PC-3 (cell line): ENCODE measurements around the gene BPI. TPM values are rescaled to one million over a fixed set of nuclear protein-coding genes. Genes with fewer than 3 reads are reported as not detected.
A peak's percentile ranks its signal among the peaks of the same experiment; 100 is the strongest.

Source experiments
- ATAC-seq: fragments of 200-7000 bp; cut with Tn5 transposase; 2 replicates; pipeline ENCODE4 v1.9.1; 2020; ENCODE audit warnings: mild to moderate bottlenecking, moderate library complexity
- BruUV-seq: library from RNA; stranded (reverse); fragments of 400-500 nt; replicated peaks from 2 replicates; lab custom pipeline; 2021; lab: Mats Ljungman, UMichigan
- CTCF ChIA-PET: fragments of 300-600 bp; sonication (Branson Sonifier 250); formaldehyde crosslinking; loops from one replicate; lab custom pipeline; 2022; ENCODE audit warnings: antibody characterized with exemption; lab: Charles Lee
- POLR2A ChIA-PET: fragments of 300-600 bp; sonication (Branson Sonifier 250); formaldehyde crosslinking; loops from one replicate; lab custom pipeline; 2022; ENCODE audit warnings: antibody characterized with exemption; ENCODE audit not compliant: unreplicated experiment; lab: Charles Lee
- DNase-seq: peaks from one replicate; pipeline ENCODE4 v3.0.0-alpha.2; 2015
- H2AFZ ChIP-seq: fragments of 300-600 bp; sonication (generic); 2 replicates; pipeline ENCODE4 v1.6.0; 2016; ENCODE audit warnings: antibody characterized with exemption, low read length
- H3F3A ChIP-seq: fragments of 300-600 bp; sonication (generic); one replicate; pipeline ENCODE4 v1.6.0; 2017; ENCODE audit warnings: antibody characterized with exemption, low read length, control low read depth, mild to moderate bottlenecking; ENCODE audit not compliant: unreplicated experiment
- H3K27ac ChIP-seq: fragments of 300-600 bp; sonication (generic); 2 replicates; pipeline ENCODE4 v1.5.1; 2016; ENCODE audit warnings: mild to moderate bottlenecking, low read length
- H3K27me3 ChIP-seq: fragments of 300-600 bp; sonication (generic); 2 replicates; pipeline ENCODE4 v1.6.1; 2016; ENCODE audit warnings: low read length, mixed read lengths
- H3K36me3 ChIP-seq: fragments of 300-600 bp; sonication (generic); 2 replicates; pipeline ENCODE4 v1.6.1; 2016; ENCODE audit warnings: low read depth, mixed run types, low read length, mixed read lengths
- H3K4me1 ChIP-seq: fragments of 300-600 bp; sonication (generic); 2 replicates; pipeline ENCODE4 v1.5.1; 2016; ENCODE audit warnings: low read length; ENCODE audit not compliant: insufficient read depth
- H3K4me2 ChIP-seq: fragments of 300-600 bp; sonication (generic); 2 replicates; pipeline ENCODE4 v1.6.0; 2016; ENCODE audit warnings: low read length
- H3K4me3 ChIP-seq: fragments of 300-600 bp; sonication (generic); 2 replicates; pipeline ENCODE4 v1.5.1; 2016; ENCODE audit warnings: mild to moderate bottlenecking, low read length, mixed read lengths
- H3K79me2 ChIP-seq: fragments of 300-600 bp; sonication (generic); 2 replicates; pipeline ENCODE4 v1.6.1; 2017; ENCODE audit warnings: low read length, mixed read lengths
- H3K9ac ChIP-seq: fragments of 300-600 bp; sonication (generic); 2 replicates; pipeline ENCODE4 v1.6.0; 2016; ENCODE audit warnings: mild to moderate bottlenecking, low read length
- H3K9me2 ChIP-seq: fragments of 300-600 bp; sonication (generic); replicated peaks from 2 replicates; pipeline ENCODE4 v1.6.1; 2016; ENCODE audit warnings: mixed run types, low read length, mixed read lengths
- H3K9me3 ChIP-seq: fragments of 300-600 bp; sonication (generic); 2 replicates; pipeline ENCODE4 v1.6.1; 2016; ENCODE audit warnings: low read length, mixed read lengths
- H4K20me1 ChIP-seq: fragments of 300-600 bp; sonication (generic); 2 replicates; pipeline ENCODE4 v1.6.1; 2016; ENCODE audit warnings: low read length, mixed read lengths
- EZH2 ChIP-seq: fragments of 300-600 bp; sonication (generic); IDR thresholded peaks from one replicate; pipeline ENCODE4 v1.6.1; 2017; ENCODE audit warnings: antibody characterized with exemption, mild to moderate bottlenecking, low read length; ENCODE audit not compliant: unreplicated experiment
- EZH2phosphoT487 ChIP-seq: fragments of 300-600 bp; sonication (generic); IDR thresholded peaks from 2 replicates; pipeline ENCODE4 v1.6.1; 2018; ENCODE audit warnings: mild to moderate bottlenecking, antibody characterized with exemption, low read length, borderline replicate concordance
- intact Hi-C: fragments of 100-400 bp; cut with micrococcal nuclease; formaldehyde crosslinking; loops from 2 replicates; pipeline ENCODE4 v1.9.0; 2023
- total RNA-seq: library from RNA; depleted of rRNA; stranded (reverse); fragments of >200 nt; gene quantifications from 2 replicates; pipeline ENCODE4 v1.2.3, GENCODE V29; 2014
- TF ChIP-seq, protein P1 (sequence below): fragments of 300-600 bp; sonication (generic); conservative IDR thresholded peaks from 2 replicates; pipeline ENCODE4 v1.5.1; 2017; ENCODE audit warnings: antibody characterized with exemption, low read depth, mild to moderate bottlenecking, low read length

The BPI gene
- total RNA-seq, 1 experiment from 2014 or later, result not detected

DNA sequence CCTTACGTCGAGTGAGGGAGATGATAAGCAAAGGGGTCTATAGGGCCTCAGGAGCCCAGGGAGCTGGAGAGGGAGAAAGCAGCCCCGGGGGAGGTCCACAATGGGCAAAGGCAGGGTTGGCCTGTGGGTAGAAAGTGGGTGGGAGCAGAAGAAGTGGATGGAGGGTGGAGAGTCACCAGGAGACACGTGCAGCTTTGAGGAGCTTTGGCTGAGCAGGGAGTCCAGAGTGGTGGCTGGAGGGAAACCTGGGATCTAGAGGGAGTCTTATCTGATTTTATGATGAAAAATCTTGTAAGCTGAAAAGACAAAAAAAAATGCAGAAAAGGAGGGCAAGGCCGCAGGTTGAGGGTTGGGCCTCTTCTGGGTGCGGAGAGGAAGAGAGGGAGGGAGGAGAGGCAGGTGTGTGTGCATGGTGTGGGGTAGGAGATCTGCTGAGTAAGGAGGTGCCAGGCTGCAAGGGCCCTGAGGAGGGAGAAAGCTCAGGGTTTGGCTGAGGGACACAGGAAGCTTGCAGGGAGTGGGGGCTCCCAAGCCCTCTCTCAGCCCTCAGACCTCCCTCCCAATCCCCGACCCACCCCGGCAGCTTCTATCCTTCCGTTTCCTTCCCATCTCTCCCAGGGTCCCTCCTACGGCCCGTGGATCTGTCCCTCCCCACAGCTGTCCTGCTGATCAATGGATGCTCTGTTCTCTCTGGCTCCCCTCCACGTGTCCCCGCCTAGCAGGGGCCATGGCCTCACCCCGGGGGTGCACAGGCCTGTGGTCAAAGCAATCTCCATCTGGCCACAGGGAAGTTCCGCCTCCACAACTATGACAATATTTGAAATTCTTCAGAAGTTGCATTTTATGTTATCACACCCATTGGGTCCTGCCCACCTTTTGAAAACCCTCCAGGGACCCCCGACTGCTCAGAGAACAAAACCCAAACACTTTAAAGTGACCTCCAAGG is 17.1 kb upstream of the BPI start:
- Histone ChIP-seq H3K36me3 (no peaks in the 10 kb centered on the region), H3F3A (no peaks in the 10 kb centered on the region), H3K9me3 (no peaks in the 10 kb centered on the region), H3K4me2 (no peak overlapping the region), H3K9me2 (no peaks in the 10 kb centered on the region), H3K27ac (no peak overlapping the region), H3K27me3 (no peaks in the 10 kb centered on the region), H3K79me2 (no peaks in the 10 kb centered on the region), H2AFZ (no peak overlapping the region), H4K20me1 (no peaks in the 10 kb centered on the region), H3K4me1 (no peaks in the 10 kb centered on the region), H3K4me3 (no peak overlapping the region), H3K9ac (no peak overlapping the region)
- intact Hi-C loops, result no loop called here
- TF ChIP-seq, protein P1, sequence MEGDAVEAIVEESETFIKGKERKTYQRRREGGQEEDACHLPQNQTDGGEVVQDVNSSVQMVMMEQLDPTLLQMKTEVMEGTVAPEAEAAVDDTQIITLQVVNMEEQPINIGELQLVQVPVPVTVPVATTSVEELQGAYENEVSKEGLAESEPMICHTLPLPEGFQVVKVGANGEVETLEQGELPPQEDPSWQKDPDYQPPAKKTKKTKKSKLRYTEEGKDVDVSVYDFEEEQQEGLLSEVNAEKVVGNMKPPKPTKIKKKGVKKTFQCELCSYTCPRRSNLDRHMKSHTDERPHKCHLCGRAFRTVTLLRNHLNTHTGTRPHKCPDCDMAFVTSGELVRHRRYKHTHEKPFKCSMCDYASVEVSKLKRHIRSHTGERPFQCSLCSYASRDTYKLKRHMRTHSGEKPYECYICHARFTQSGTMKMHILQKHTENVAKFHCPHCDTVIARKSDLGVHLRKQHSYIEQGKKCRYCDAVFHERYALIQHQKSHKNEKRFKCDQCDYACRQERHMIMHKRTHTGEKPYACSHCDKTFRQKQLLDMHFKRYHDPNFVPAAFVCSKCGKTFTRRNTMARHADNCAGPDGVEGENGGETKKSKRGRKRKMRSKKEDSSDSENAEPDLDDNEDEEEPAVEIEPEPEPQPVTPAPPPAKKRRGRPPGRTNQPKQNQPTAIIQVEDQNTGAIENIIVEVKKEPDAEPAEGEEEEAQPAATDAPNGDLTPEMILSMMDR, result no peak
- TF ChIP-seq EZH2 (no peak), EZH2phosphoT487 (no peak)
- DNase-seq, result no peak
- ChIA-PET CTCF (no interaction called here), POLR2A (no interaction called here)
- no TSS peak for BruUV-seq
- ATAC-seq, result no peak

DNA sequence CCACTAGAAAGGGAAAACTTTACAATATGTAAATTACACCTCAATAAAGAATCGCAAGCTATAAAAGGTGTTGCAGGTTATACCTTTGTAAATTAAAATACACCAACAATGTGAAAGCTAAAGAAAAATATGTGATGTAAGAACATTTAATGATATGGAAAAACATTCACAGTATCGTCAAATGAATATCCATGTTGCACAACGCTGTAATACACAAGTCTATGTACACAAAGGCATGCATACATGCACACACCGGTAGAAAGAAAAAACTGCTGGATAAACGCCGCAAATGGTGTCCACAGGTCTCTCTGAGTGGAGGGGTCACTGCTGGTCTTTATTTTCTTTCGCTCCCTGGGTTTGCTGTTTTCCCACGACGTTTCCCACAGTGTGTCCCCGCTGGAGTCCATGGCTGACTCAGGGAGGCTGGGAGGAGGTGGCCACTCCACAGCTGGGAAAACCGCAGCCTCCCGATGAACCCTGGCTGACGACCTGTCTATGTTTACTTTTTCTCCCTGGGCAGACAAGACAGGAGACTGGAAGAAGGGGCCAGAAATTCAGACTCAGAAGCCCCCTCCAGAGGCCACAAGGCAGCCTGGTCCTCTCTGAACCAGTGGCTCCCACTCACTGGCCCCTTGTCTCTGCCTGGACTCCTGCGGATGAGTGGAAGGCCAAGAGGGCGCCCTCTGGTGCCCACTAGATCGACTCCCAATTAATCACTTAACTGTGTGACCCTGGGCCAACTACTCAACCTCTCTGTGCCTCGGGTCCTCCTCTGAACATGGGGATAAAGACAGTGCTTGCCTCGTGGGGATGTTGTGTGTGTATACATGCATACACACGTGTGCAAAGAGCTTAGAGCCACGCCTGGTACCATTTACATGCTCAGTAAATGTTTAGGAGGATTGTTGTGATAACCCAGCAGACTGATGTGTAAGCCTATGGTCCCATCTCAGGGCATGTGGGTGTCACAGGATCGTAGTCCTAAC is 12.8 kb upstream of the BPI start:
- H3K9me3 ChIP-seq, result no peaks in the 10 kb centered on the region
- peak overlapping the region; percentile 42 for H2AFZ ChIP-seq
- H3K9me2 ChIP-seq, result no peaks in the 10 kb centered on the region
- DNase-seq, result peak; percentile 58
- peak; percentile 86 for ATAC-seq
- no peaks in the 10 kb centered on the region for H3K36me3 ChIP-seq
- H3K27me3 ChIP-seq, result no peaks in the 10 kb centered on the region
- no peaks in the 10 kb centered on the region for H3K4me1 ChIP-seq
- no peaks in the 10 kb centered on the region for H3F3A ChIP-seq
- TF ChIP-seq, protein P1, result peak; percentile 85
- no peak for TF ChIP-seq EZH2phosphoT487
- no peak overlapping the region for H3K27ac ChIP-seq
- CTCF ChIA-PET, result no interaction called here
- H3K79me2 ChIP-seq, result no peaks in the 10 kb centered on the region
- no peak overlapping the region for H3K9ac ChIP-seq
- no peaks in the 10 kb centered on the region for H4K20me1 ChIP-seq
- peak overlapping the region; percentile 44 for H3K4me2 ChIP-seq
- intact Hi-C loops, result loop anchor here (1.0 kb wide), 2 partner anchors 31 to 62 kb away; no protein-coding TSS in a partner anchor
- BruUV-seq, result no TSS peak
- POLR2A ChIA-PET, result no interaction called here
- H3K4me3 ChIP-seq, result peak overlapping the region; percentile 13
